Thyroid gland (tissue), 4 donors: ENCODE results near the gene NTNG1.

Experiments
- CTCF ChIP-seq, 6 experiments: fragments of 200-600 bp in 3 of 6; fragments of 450-650 bp in 3 of 6; sonication (generic) in 3 of 6; IDR thresholded peaks; one replicate each; pipeline ENCODE4 v1.5.1; 2016 to 2019; ENCODE audit warnings: antibody characterized with exemption in 6 of 6, mild to moderate bottlenecking in 2 of 6, inconsistent platforms in 1 of 6, moderate library complexity in 1 of 6
- POLR2A ChIP-seq, 2 donors: fragments of 450-650 bp; IDR thresholded peaks; one replicate each; pipeline ENCODE4 v1.6.1; 2017; ENCODE audit warnings: antibody characterized with exemption in 2 of 2, mild to moderate bottlenecking in 2 of 2, moderate library complexity in 1 of 2

GRCh38 chr1:107378426-107378825 lies 237.6 kb downstream of the NTNG1 start:
- TF ChIP-seq POLR2A (IDR thresholded peaks at IDR 0.05) = no peak
- no peak for TF ChIP-seq CTCF (IDR thresholded peaks at IDR 0.05)
